Mesothelial cell of epicardium (in vitro differentiated cells): ENCODE data around the gene FGF6. TPM values are rescaled to one million over a fixed set of nuclear protein-coding genes. Genes with fewer than 3 reads are reported as not detected.

Experiments
- DNase-seq, 2 experiments: peaks; one replicate each; pipeline ENCODE4 v3.0.0; 2021; ENCODE audit warnings: low spot score in 2 of 2; ENCODE audit not compliant: unreplicated experiment in 2 of 2
- H3K27ac Mint-ChIP-seq: 2 replicates; pipeline ENCODE4 v1.8.0; 2021; ENCODE audit warnings: mixed read lengths
- H3K27me3 Mint-ChIP-seq: 2 replicates; pipeline ENCODE4 v1.8.0; 2021; ENCODE audit warnings: low read depth, mixed read lengths
- H3K36me3 Mint-ChIP-seq: 2 replicates; pipeline ENCODE4 v1.8.0; 2021; ENCODE audit warnings: mixed read lengths
- H3K4me1 Mint-ChIP-seq: 2 replicates; pipeline ENCODE4 v1.8.0; 2021; ENCODE audit warnings: mixed read lengths
- H3K4me3 Mint-ChIP-seq: 2 replicates; pipeline ENCODE4 v1.8.0; 2021; ENCODE audit warnings: mild to moderate bottlenecking, moderate library complexity, mixed read lengths
- H3K9me3 Mint-ChIP-seq: 2 replicates; pipeline ENCODE4 v1.8.0; 2021; ENCODE audit warnings: mixed read lengths
- total RNA-seq: library from RNA; stranded (reverse); gene quantifications from 3 replicates; pipeline ENCODE4 v1.2.1, GENCODE V29; 2021
- TF ChIP-seq, protein P1 (sequence below): fragments of 200-600 bp; sonication (generic); IDR thresholded peaks from one replicate; pipeline ENCODE4 v1.5.0; 2021; ENCODE audit warnings: antibody characterized with exemption; ENCODE audit not compliant: unreplicated experiment

The FGF6 gene
- total RNA-seq, 1 donor from 2014 or later, result not detected

- Mint-ChIP-seq H3K36me3 (no peaks in the 10 kb centered on the region), H3K27me3 (peaks cover 23% of the 10 kb centered on the region), H3K9me3 (no peaks in the 10 kb centered on the region), H3K4me1 (peaks cover 8% of the 10 kb centered on the region), H3K4me3 (no peak overlapping the region), H3K27ac (no peak overlapping the region)
- no peak for DNase-seq
- TF ChIP-seq, protein P1, sequence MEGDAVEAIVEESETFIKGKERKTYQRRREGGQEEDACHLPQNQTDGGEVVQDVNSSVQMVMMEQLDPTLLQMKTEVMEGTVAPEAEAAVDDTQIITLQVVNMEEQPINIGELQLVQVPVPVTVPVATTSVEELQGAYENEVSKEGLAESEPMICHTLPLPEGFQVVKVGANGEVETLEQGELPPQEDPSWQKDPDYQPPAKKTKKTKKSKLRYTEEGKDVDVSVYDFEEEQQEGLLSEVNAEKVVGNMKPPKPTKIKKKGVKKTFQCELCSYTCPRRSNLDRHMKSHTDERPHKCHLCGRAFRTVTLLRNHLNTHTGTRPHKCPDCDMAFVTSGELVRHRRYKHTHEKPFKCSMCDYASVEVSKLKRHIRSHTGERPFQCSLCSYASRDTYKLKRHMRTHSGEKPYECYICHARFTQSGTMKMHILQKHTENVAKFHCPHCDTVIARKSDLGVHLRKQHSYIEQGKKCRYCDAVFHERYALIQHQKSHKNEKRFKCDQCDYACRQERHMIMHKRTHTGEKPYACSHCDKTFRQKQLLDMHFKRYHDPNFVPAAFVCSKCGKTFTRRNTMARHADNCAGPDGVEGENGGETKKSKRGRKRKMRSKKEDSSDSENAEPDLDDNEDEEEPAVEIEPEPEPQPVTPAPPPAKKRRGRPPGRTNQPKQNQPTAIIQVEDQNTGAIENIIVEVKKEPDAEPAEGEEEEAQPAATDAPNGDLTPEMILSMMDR, result no peak
Measured at GRCh38 chr12:4388032-4388431, 57.6 kb downstream of the FGF6 start.

GRCh38 chr12:4387607-4388006 is 58.0 kb downstream of the FGF6 start:
- peaks cover 8% of the 10 kb centered on the region for H3K4me1 Mint-ChIP-seq
- TF ChIP-seq, protein P1, result no peak
- no peak overlapping the region for H3K27ac Mint-ChIP-seq
- no peak for DNase-seq
- no peaks in the 10 kb centered on the region for H3K9me3 Mint-ChIP-seq
- H3K27me3 Mint-ChIP-seq, result peaks cover 18% of the 10 kb centered on the region
- no peaks in the 10 kb centered on the region for H3K36me3 Mint-ChIP-seq
- no peak overlapping the region for H3K4me3 Mint-ChIP-seq

DNA sequence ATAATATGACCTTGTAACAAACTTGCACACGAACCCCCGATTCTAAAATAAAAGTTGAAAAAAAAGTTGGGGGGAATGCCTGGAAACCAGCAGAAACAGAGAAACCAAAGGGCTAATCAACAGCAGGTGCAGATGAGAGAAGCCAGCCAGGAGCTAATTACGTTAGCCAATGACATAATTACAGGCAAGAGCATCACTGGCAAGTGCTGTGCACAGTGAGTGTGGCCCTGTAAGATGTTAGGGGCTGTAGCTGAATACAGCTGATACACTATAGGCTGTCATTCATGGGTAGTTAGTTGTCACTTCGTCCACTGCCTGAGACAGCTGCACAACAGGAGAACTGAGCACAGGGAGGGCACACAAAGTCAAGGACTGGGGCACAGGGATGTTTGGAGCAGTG is 58.8 kb downstream of the FGF6 start:
- TF ChIP-seq, protein P1, result no peak
- Mint-ChIP-seq H3K27me3 (peaks cover 16% of the 10 kb centered on the region), H3K9me3 (no peaks in the 10 kb centered on the region), H3K36me3 (no peaks in the 10 kb centered on the region), H3K4me1 (peaks cover 8% of the 10 kb centered on the region), H3K27ac (no peak overlapping the region), H3K4me3 (no peak overlapping the region)
- no peak for DNase-seq

Other genes starting within 250 kb of the FGF6 start
- 393 to 412 TPM (median 404 TPM) in 3 replicates for gene CCND2, start 172.1 kb downstream of the FGF6 start, total RNA-seq
- 16.7 to 22.1 TPM (median 21.0 TPM) in 3 replicates for gene TIGAR, start 124.6 kb downstream of the FGF6 start, total RNA-seq
- gene FGF23, start 66.1 kb downstream of the FGF6 start, total RNA-seq, result not detected in 3 replicates
- gene RAD51AP1, start 93.1 kb upstream of the FGF6 start, total RNA-seq, result 14.0 to 17.3 TPM (median 16.3 TPM) in 3 replicates
- 34.8 to 39.9 TPM (median 39.7 TPM) in 3 replicates for gene DYRK4, start 116.4 kb upstream of the FGF6 start, total RNA-seq
- gene AKAP3, start 203.2 kb upstream of the FGF6 start, total RNA-seq, result 1.0 to 1.6 TPM (median 1.5 TPM) in 3 replicates
- gene NDUFA9, start 203.3 kb upstream of the FGF6 start, total RNA-seq, result 76.6 to 93.8 TPM (median 76.8 TPM) in 3 replicates